Lower lobe of right lung (tissue), 2 donors: Measurements from ENCODE around the gene BBS2. TPM values are rescaled to one million over a fixed set of nuclear protein-coding genes. Genes with fewer than 3 reads are reported as not detected.

Experiments
- ATAC-seq, 2 donors: fragments of 200-7000 bp; cut with Tn5 transposase; one replicate each; pipeline ENCODE4 v1.9.1; 2020 to 2022; ENCODE audit warnings: mild to moderate bottlenecking in 2 of 2, moderate library complexity in 2 of 2
- DNase-seq: peaks from one replicate; pipeline ENCODE4 v3.0.0-alpha.2; 2020
- H3K27ac ChIP-seq: fragments of 200-600 bp; one replicate; pipeline ENCODE4 v1.8.0; 2022
- H3K27me3 ChIP-seq: fragments of 200-600 bp; one replicate; pipeline ENCODE4 v1.8.0; 2022; ENCODE audit warnings: low read depth
- H3K36me3 ChIP-seq: fragments of 200-600 bp; one replicate; pipeline ENCODE4 v1.8.0; 2022; ENCODE audit warnings: mild to moderate bottlenecking
- H3K4me1 ChIP-seq: fragments of 200-600 bp; one replicate; pipeline ENCODE4 v1.8.0; 2022
- H3K4me3 ChIP-seq: fragments of 200-600 bp; one replicate; pipeline ENCODE4 v1.8.0; 2022; ENCODE audit warnings: mild to moderate bottlenecking
- H3K9me3 ChIP-seq: fragments of 200-600 bp; one replicate; pipeline ENCODE4 v1.8.0; 2022
- intact Hi-C: fragments of 100-400 bp; cut with DNase I; formaldehyde crosslinking; loops from one replicate; pipeline ENCODE4 v1.11.0; 2022
- total RNA-seq: library from RNA; stranded (reverse); fragmentation: NEBNext Ultra II Directional; extraction: Animal tissue kit (Norgen Biotek cat#: 25700); gene quantifications from one replicate; pipeline ENCODE4 v1.2.1, GENCODE V29; 2021
- TF ChIP-seq, protein P1 (sequence below): fragments of 200-600 bp; IDR thresholded peaks from one replicate; pipeline ENCODE4 v1.8.0; 2022; ENCODE audit warnings: antibody characterized with exemption, mild to moderate bottlenecking
- donor health status: DM: no; HTN: yes; CAD: no; lungs with severe emphysema.

The BBS2 gene
- total RNA-seq, 1 donor from 2014 or later = 42.2 TPM

DNA sequence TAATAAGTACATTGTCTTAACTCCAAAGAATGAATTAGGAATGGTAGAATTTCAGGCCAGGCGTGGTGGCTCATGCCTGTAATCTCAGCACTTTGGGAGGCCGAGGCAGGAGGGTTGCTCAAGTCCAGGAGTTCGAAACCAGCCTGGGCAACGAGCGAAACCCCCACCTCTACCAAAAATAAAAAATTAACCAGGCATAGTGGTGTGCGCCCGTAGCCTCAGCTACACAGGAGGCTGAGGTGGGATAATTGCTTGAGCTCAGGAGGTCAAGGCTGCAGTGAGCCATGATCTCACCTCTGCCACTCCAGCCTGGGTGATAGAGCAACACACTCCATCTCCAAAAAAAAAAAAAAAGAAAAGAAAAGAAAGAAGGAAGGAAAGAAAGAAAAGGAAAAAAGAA, 18.5 kb upstream of the BBS2 start:
- H3K27me3 ChIP-seq = no peaks in the 10 kb centered on the region
- no peaks in the 10 kb centered on the region for H3K9me3 ChIP-seq
- H3K36me3 ChIP-seq = no peaks in the 10 kb centered on the region
- no peak overlapping the region for H3K4me3 ChIP-seq
- intact Hi-C loops = no loop called here
- H3K4me1 ChIP-seq = no peaks in the 10 kb centered on the region
- H3K27ac ChIP-seq = no peak overlapping the region
- ATAC-seq (no peak), DNase-seq (no peak)
- TF ChIP-seq, protein P1, sequence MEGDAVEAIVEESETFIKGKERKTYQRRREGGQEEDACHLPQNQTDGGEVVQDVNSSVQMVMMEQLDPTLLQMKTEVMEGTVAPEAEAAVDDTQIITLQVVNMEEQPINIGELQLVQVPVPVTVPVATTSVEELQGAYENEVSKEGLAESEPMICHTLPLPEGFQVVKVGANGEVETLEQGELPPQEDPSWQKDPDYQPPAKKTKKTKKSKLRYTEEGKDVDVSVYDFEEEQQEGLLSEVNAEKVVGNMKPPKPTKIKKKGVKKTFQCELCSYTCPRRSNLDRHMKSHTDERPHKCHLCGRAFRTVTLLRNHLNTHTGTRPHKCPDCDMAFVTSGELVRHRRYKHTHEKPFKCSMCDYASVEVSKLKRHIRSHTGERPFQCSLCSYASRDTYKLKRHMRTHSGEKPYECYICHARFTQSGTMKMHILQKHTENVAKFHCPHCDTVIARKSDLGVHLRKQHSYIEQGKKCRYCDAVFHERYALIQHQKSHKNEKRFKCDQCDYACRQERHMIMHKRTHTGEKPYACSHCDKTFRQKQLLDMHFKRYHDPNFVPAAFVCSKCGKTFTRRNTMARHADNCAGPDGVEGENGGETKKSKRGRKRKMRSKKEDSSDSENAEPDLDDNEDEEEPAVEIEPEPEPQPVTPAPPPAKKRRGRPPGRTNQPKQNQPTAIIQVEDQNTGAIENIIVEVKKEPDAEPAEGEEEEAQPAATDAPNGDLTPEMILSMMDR = no peak

DNA sequence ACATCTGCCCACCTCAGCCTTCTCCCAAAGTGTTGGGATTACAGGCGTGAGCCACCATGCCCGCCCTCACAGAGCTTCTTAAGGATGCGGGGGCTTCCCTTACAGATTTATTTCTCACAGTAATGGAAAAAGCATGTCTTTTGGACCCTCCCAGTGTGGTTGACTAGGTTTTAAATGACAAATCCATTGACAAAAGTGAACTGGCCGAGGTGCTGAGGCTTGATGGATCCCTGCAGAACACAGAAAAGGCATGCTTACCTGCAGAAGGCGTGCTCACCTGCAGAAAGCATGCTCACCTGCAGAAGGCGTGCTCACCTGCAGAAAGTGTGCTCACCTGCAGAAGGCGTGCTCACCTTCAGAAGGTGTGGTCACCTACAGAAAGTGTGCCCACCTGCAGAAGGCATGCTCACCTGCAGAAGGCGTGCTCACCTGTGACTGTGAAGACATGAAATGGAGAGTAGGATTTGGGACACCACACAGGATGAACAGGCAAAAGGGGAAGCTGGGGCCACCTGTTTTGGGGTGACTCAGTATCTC, 15.1 kb upstream of the BBS2 start:
- no peak for DNase-seq
- ATAC-seq = no peak
- TF ChIP-seq, protein P1 = no peak
- no peaks in the 10 kb centered on the region for H3K36me3 ChIP-seq
- H3K27me3 ChIP-seq = no peaks in the 10 kb centered on the region
- intact Hi-C loops = no loop called here
- no peak overlapping the region for H3K4me3 ChIP-seq
- no peaks in the 10 kb centered on the region for H3K9me3 ChIP-seq
- no peak overlapping the region for H3K27ac ChIP-seq
- H3K4me1 ChIP-seq = no peaks in the 10 kb centered on the region

DNA sequence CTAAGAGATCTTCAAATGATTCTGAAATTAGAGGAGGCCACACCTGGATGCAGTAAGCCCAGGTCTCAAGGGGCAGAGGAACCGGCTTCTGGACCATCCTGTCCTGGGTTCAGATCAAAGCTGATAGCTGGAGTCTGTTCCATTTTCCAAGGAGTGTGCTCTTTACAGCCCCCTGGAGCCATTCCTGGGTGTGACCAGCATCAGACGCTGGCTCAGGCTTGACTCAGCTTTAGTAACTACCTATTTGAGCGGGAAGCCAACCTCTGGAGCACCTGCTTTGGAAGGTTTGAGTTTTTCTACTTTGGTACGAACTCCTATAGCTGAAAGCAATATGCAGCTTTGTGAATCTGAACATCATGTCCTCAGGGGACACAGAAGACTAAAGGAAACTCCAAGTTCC, 12.9 kb upstream of the BBS2 start:
- no peak for ATAC-seq
- no peaks in the 10 kb centered on the region for H3K36me3 ChIP-seq
- H3K27me3 ChIP-seq = no peaks in the 10 kb centered on the region
- TF ChIP-seq, protein P1 = no peak
- intact Hi-C loops = no loop called here
- H3K9me3 ChIP-seq = no peaks in the 10 kb centered on the region
- no peak overlapping the region for H3K27ac ChIP-seq
- H3K4me3 ChIP-seq = no peak overlapping the region
- DNase-seq = no peak
- no peaks in the 10 kb centered on the region for H3K4me1 ChIP-seq

DNA sequence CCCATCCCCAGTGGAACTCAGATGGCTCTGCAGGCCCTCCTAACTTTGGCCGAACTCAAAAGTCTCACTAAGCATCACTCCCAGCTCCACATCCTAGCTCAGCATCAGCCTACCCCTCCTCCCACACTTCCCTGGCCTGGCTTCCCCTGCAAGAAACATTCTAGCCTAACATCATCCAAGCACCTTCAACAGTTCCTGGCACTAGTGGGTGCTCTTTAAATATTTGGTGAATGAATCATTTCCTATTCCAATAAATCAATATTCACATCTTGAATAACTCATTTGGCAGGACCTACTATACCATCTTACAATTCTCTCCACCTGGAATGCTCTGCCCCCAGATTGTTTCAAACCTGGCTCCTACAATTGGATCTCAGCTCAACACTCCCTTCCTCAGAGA, 11.0 kb upstream of the BBS2 start:
- intact Hi-C loops = no loop called here

DNA sequence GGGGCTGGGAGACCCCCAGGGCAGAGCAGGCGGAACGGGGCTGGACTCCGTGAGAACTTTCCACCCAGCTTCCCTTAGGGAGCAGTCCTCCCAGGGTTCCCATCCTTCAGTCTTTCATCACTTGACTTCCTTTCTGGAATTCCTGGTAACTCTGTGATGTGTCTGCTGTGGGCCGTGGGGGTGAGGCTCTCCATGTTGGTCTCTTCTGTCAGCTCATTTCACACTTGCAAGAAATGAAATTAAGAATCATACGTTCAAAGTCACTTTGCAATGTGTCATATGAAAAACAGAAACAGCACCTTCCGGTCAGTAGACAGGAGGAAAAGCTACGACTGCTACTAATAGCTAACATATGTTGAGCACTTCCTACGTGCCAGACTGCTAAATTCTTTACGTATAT, 5.4 kb upstream of the BBS2 start:
- Histone ChIP-seq H3K4me3 (no peak overlapping the region), H3K4me1 (peaks cover 5% of the 10 kb centered on the region), H3K27ac (no peak overlapping the region), H3K9me3 (no peaks in the 10 kb centered on the region), H3K36me3 (no peaks in the 10 kb centered on the region), H3K27me3 (no peaks in the 10 kb centered on the region)
- no peak for ATAC-seq
- no peak for DNase-seq
- TF ChIP-seq, protein P1 = no peak
- intact Hi-C loops = no loop called here

More for the DNA sequence above, 11.0 kb upstream of the BBS2 start:
- ATAC-seq = no peak
- no peaks in the 10 kb centered on the region for H3K27me3 ChIP-seq
- TF ChIP-seq, protein P1 = no peak
- H3K4me1 ChIP-seq = no peaks in the 10 kb centered on the region
- DNase-seq = no peak
- H3K9me3 ChIP-seq = no peaks in the 10 kb centered on the region
- H3K27ac ChIP-seq = no peak overlapping the region
- H3K36me3 ChIP-seq = no peaks in the 10 kb centered on the region
- no peak overlapping the region for H3K4me3 ChIP-seq

DNA sequence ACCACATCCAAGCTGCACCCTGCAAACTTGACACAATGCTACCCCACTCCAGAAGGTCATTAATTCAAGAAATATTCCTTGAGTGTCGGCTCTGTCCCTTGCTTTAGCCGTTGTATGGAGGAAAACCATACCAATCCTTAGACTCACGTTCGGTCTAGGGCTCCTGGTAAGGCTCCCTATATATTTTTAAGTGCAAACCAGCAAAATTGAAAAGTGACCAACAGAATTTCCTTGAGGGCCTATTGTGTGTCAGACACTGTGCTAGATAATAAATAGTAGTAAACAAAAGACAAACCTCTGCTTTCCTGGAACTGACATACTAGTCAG, 390 bp upstream of the BBS2 start:
- DNase-seq = no peak

More for the DNA sequence above, 390 bp upstream of the BBS2 start:
- Histone ChIP-seq H3K27me3 (no peaks in the 10 kb centered on the region), H3K9me3 (no peaks in the 10 kb centered on the region), H3K4me3 (peak overlapping the region; percentile 95), H3K36me3 (no peaks in the 10 kb centered on the region), H3K27ac (peak overlapping the region; percentile 88), H3K4me1 (peaks cover 27% of the 10 kb centered on the region)
- intact Hi-C loops = no loop called here
- TF ChIP-seq, protein P1 = no peak
- ATAC-seq = no peak
